HL-60 (cell line): ENCODE data around the gene ATP5F1C.

ENCODE experiments used
- DNase-seq, 2 experiments: peaks; one replicate each; pipeline ENCODE4 v3.0.0-alpha.2; 2010 to 2020; ENCODE audit warnings: low read depth in 1 of 2, low spot score in 1 of 2
- H3K27ac ChIP-seq: fragments of 250-450 bp; sonication (Bioruptor Pico); replicated peaks from 2 replicates; pipeline ENCODE4 v1.5.1; 2020; ENCODE audit warnings: mild to moderate bottlenecking, moderate library complexity
- H3K27me3 ChIP-seq: fragments of 250-450 bp; sonication (Bioruptor Pico); 2 replicates; pipeline ENCODE4 v1.5.1; 2021; ENCODE audit warnings: mild to moderate bottlenecking, moderate library complexity; ENCODE audit not compliant: insufficient read depth, poor library complexity, severe bottlenecking
- H3K4me3 ChIP-seq: replicated peaks from 2 replicates; pipeline ENCODE4 v1.5.1; 2011; ENCODE audit warnings: mild to moderate bottlenecking, control low read depth, low read length; ENCODE audit not compliant: insufficient read depth
- CTCF ChIP-seq: IDR thresholded peaks from one replicate; pipeline ENCODE4 v1.5.1; 2011; ENCODE audit warnings: low read length, control low read depth, inconsistent platforms; ENCODE audit not compliant: insufficient read depth
- GABPA ChIP-seq: IDR thresholded peaks from 2 replicates; pipeline ENCODE4 v1.6.1; 2012; ENCODE audit warnings: low read depth
- POLR2AphosphoS5 ChIP-seq: IDR thresholded peaks from 2 replicates; pipeline ENCODE4 v1.6.1; 2012; ENCODE audit warnings: low read depth
- SPI1 ChIP-seq: IDR thresholded peaks from 2 replicates; pipeline ENCODE4 v1.6.1; 2012; ENCODE audit warnings: low read depth, mild to moderate bottlenecking, borderline replicate concordance
- TF ChIP-seq, protein P1 (sequence below): IDR thresholded peaks from 2 replicates; pipeline ENCODE4 v1.6.1; 2012; ENCODE audit warnings: low read depth; ENCODE audit not compliant: insufficient replicate concordance

The ATP5F1C gene

DNA sequence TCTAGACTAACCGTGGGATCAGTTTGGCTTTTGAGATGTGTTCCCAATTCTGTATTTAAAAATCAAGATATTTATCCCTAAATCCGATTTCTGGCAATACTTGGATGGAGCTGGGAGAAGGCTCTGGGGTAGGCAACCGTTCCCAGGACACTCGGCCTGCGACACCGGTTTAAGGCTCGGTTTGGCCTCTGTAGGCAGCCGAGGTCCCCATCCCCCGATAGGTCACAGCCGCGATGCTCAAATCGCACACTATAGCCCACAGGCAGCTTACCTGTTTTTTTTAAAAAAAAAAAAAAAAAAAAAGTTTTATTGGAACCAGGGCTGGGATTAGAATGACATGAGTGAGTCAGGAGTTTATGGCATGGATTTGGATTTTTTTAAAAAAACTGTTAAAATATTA, 29.6 kb downstream of the ATP5F1C start:
- TF ChIP-seq CTCF (no peak), GABPA (no peak), SPI1 (no peak)
- Histone ChIP-seq H3K27ac (no peak overlapping the region), H3K27me3 (no peaks in the 10 kb centered on the region), H3K4me3 (peak overlapping the region; percentile 96)
- DNase-seq = no peak

- Histone ChIP-seq H3K27ac (peak overlapping the region; percentile 64), H3K27me3 (no peaks in the 10 kb centered on the region)
- no peak for DNase-seq
These were observed 30.0 kb downstream of the ATP5F1C start for GRCh38 chr10:7817984-7818294.

GRCh38 chr10:7818295-7819120, 30.5 kb downstream of the ATP5F1C start, which contains the start of gene TAF3:
Gene TAF3 (plus strand): TSS chr10:7818505. CDS start chr10:7818710, 205 bp downstream.
- Histone ChIP-seq H3K27me3 (no peaks in the 10 kb centered on the region), H3K4me3 (peak within 1 kb of the TSS; percentile 96), H3K27ac (peak within 1 kb of the TSS; percentile 64)
- TF ChIP-seq, protein P1, sequence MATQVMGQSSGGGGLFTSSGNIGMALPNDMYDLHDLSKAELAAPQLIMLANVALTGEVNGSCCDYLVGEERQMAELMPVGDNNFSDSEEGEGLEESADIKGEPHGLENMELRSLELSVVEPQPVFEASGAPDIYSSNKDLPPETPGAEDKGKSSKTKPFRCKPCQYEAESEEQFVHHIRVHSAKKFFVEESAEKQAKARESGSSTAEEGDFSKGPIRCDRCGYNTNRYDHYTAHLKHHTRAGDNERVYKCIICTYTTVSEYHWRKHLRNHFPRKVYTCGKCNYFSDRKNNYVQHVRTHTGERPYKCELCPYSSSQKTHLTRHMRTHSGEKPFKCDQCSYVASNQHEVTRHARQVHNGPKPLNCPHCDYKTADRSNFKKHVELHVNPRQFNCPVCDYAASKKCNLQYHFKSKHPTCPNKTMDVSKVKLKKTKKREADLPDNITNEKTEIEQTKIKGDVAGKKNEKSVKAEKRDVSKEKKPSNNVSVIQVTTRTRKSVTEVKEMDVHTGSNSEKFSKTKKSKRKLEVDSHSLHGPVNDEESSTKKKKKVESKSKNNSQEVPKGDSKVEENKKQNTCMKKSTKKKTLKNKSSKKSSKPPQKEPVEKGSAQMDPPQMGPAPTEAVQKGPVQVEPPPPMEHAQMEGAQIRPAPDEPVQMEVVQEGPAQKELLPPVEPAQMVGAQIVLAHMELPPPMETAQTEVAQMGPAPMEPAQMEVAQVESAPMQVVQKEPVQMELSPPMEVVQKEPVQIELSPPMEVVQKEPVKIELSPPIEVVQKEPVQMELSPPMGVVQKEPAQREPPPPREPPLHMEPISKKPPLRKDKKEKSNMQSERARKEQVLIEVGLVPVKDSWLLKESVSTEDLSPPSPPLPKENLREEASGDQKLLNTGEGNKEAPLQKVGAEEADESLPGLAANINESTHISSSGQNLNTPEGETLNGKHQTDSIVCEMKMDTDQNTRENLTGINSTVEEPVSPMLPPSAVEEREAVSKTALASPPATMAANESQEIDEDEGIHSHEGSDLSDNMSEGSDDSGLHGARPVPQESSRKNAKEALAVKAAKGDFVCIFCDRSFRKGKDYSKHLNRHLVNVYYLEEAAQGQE = peak; percentile 30
- TF ChIP-seq CTCF (no peak), GABPA (0 out of 2 replicates have a peak, but pooled peaks have one; percentile 34), POLR2AphosphoS5 (peak; percentile 59)
- peak; percentile 30 to 77 for DNase-seq

More at GRCh38 chr10:7817984-7818294, 30.0 kb downstream of the ATP5F1C start:
- H3K4me3 ChIP-seq = peak overlapping the region; percentile 96
- TF ChIP-seq POLR2AphosphoS5 (no peak), GABPA (no peak; the same call in 1 of the 2 replicates), SPI1 (no peak), CTCF (no peak)
- TF ChIP-seq, protein P1 = no peak

DNA sequence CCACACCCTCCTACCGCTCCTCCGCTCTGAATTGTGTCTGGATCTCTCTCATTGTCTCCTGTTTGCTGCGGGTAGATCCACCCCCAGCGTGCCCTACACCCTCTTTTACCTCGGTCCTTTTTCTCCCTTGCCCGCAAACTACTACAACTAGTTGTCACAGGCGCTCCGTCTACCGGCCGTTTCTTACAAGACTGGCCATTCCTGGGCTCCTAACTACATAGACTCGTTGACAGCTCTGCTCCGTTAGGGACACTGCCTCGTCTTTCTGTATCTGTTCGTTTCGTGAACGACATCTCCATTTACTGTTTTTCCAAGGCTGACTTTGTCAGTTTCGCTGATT, 31.1 kb downstream of the ATP5F1C start:
- Histone ChIP-seq H3K4me3 (peak overlapping the region; percentile 96), H3K27ac (peak overlapping the region; percentile 64), H3K27me3 (no peaks in the 10 kb centered on the region)
- peak in 1 of 2 experiments; percentile 41 for DNase-seq
- TF ChIP-seq POLR2AphosphoS5 (no peak), CTCF (no peak)
- TF ChIP-seq, protein P1 = no peak
